Measurements from ENCODE around the gene BEX4.

DNA sequence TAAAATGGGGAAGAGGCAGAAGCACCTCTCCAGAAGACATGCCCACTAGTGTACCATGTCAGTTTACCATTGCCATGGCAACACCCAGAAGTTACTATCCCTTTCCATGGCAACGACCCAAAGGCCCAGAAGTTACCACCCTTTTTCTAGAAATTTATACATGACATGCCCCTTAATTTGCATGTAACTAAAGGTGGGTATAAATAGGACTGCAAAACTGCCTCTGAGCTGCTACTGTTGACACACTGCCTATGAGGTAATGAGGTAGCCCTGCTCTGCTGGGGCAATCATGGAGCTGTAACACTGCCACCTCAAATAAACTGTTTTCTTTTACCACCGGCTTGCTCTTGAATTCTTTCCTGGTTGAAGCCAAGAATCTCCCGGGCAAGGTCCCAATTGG is 13.9 kb upstream of the BEX4 start:
- TF ChIP-seq, protein P1, sequence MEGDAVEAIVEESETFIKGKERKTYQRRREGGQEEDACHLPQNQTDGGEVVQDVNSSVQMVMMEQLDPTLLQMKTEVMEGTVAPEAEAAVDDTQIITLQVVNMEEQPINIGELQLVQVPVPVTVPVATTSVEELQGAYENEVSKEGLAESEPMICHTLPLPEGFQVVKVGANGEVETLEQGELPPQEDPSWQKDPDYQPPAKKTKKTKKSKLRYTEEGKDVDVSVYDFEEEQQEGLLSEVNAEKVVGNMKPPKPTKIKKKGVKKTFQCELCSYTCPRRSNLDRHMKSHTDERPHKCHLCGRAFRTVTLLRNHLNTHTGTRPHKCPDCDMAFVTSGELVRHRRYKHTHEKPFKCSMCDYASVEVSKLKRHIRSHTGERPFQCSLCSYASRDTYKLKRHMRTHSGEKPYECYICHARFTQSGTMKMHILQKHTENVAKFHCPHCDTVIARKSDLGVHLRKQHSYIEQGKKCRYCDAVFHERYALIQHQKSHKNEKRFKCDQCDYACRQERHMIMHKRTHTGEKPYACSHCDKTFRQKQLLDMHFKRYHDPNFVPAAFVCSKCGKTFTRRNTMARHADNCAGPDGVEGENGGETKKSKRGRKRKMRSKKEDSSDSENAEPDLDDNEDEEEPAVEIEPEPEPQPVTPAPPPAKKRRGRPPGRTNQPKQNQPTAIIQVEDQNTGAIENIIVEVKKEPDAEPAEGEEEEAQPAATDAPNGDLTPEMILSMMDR (IDR thresholded peaks at IDR 0.05) = no peak
- no peak for TF ChIP-seq POLR2A (IDR thresholded peaks at IDR 0.05)
